Measurements from ENCODE around the gene PALLD.

PALLD gene

GRCh38 chr4:168553714-168554370, 57.0 kb downstream of the PALLD start:
- DNase-seq (ENCODE audit: insufficient read length, low spot score) (no peak), FAIRE-seq (no peak)

- DNase-seq (ENCODE audit: insufficient read length, low spot score) (no peak), FAIRE-seq (no peak)
Observed at GRCh38 chr4:168555437-168555836, 58.6 kb downstream of the PALLD start.

- no peak for FAIRE-seq
- DNase-seq (ENCODE audit: insufficient read length, low spot score), result no peak
Observed at GRCh38 chr4:168557658-168558057, 60.8 kb downstream of the PALLD start.

GRCh38 chr4:168558599-168558998, 61.7 kb downstream of the PALLD start:
- DNase-seq (ENCODE audit: insufficient read length, low spot score) (no peak), FAIRE-seq (no peak)

- no peak for FAIRE-seq
- no peak for DNase-seq (ENCODE audit: insufficient read length, low spot score)
Observed at GRCh38 chr4:168560184-168561180, 63.6 kb downstream of the PALLD start.

GRCh38 chr4:168562041-168562571, 65.3 kb downstream of the PALLD start:
- FAIRE-seq (no peak), DNase-seq (ENCODE audit: insufficient read length, low spot score) (no peak)

GRCh38 chr4:168564023-168564422, 67.2 kb downstream of the PALLD start:
- FAIRE-seq (no peak), DNase-seq (ENCODE audit: insufficient read length, low spot score) (no peak)

- FAIRE-seq, result no peak
- no peak for DNase-seq (ENCODE audit: insufficient read length, low spot score)
Observed at GRCh38 chr4:168565130-168565529, 68.3 kb downstream of the PALLD start.

- no peak for DNase-seq (ENCODE audit: insufficient read length, low spot score)
Observed at GRCh38 chr4:168566726-168567125, 69.9 kb downstream of the PALLD start.

GRCh38 chr4:168569066-168569930, 72.4 kb downstream of the PALLD start:
- DNase-seq (ENCODE audit: insufficient read length, low spot score), result no peak
- FAIRE-seq, result no peak

More at GRCh38 chr4:168566726-168567125, 69.9 kb downstream of the PALLD start:
- no peak for FAIRE-seq

- DNase-seq (ENCODE audit: insufficient read length, low spot score) (no peak), FAIRE-seq (no peak)
Observed at GRCh38 chr4:168569931-168570276, 73.1 kb downstream of the PALLD start.

GRCh38 chr4:168570466-168570865, 73.6 kb downstream of the PALLD start:
- DNase-seq (ENCODE audit: insufficient read length, low spot score), result no peak
- FAIRE-seq, result no peak

GRCh38 chr4:168572002-168572401, 75.2 kb downstream of the PALLD start:
- DNase-seq (ENCODE audit: insufficient read length, low spot score) (no peak), FAIRE-seq (no peak)

- DNase-seq (ENCODE audit: insufficient read length, low spot score), result no peak
- FAIRE-seq, result no peak
Observed at GRCh38 chr4:168573870-168574269, 77.0 kb downstream of the PALLD start.

GRCh38 chr4:168574581-168575295, 77.9 kb downstream of the PALLD start:
- DNase-seq (ENCODE audit: insufficient read length, low spot score) (no peak), FAIRE-seq (no peak)

- FAIRE-seq (no peak), DNase-seq (ENCODE audit: insufficient read length, low spot score) (no peak)
Observed at GRCh38 chr4:168575473-168575872, 78.6 kb downstream of the PALLD start.

- DNase-seq (ENCODE audit: insufficient read length, low spot score) (no peak), FAIRE-seq (no peak)
Observed at GRCh38 chr4:168577624-168578023, 80.8 kb downstream of the PALLD start.

GRCh38 chr4:168580228-168580627, 83.4 kb downstream of the PALLD start:
- FAIRE-seq, result no peak
- no peak for DNase-seq (ENCODE audit: insufficient read length, low spot score)

GRCh38 chr4:168584321-168584771, 87.5 kb downstream of the PALLD start:
- FAIRE-seq, result no peak

More at GRCh38 chr4:168584321-168584771, 87.5 kb downstream of the PALLD start:
- no peak for DNase-seq (ENCODE audit: insufficient read length, low spot score)

All from GM19239 (cell line).